HL-60 (cell line): ENCODE measurements around the gene EIF6.

Source experiments
- DNase-seq, 2 experiments: peaks; one replicate each; pipeline ENCODE4 v3.0.0-alpha.2; 2010 to 2020; ENCODE audit warnings: low read depth in 1 of 2, low spot score in 1 of 2
- H3K27ac ChIP-seq: fragments of 250-450 bp; sonication (Bioruptor Pico); replicated peaks from 2 replicates; pipeline ENCODE4 v1.5.1; 2020; ENCODE audit warnings: mild to moderate bottlenecking, moderate library complexity
- H3K27me3 ChIP-seq: fragments of 250-450 bp; sonication (Bioruptor Pico); 2 replicates; pipeline ENCODE4 v1.5.1; 2021; ENCODE audit warnings: mild to moderate bottlenecking, moderate library complexity; ENCODE audit not compliant: insufficient read depth, poor library complexity, severe bottlenecking
- H3K4me3 ChIP-seq: replicated peaks from 2 replicates; pipeline ENCODE4 v1.5.1; 2011; ENCODE audit warnings: mild to moderate bottlenecking, control low read depth, low read length; ENCODE audit not compliant: insufficient read depth
- CTCF ChIP-seq: IDR thresholded peaks from one replicate; pipeline ENCODE4 v1.5.1; 2011; ENCODE audit warnings: low read length, control low read depth, inconsistent platforms; ENCODE audit not compliant: insufficient read depth
- GABPA ChIP-seq: IDR thresholded peaks from 2 replicates; pipeline ENCODE4 v1.6.1; 2012; ENCODE audit warnings: low read depth
- POLR2AphosphoS5 ChIP-seq: IDR thresholded peaks from 2 replicates; pipeline ENCODE4 v1.6.1; 2012; ENCODE audit warnings: low read depth
- SPI1 ChIP-seq: IDR thresholded peaks from 2 replicates; pipeline ENCODE4 v1.6.1; 2012; ENCODE audit warnings: low read depth, mild to moderate bottlenecking, borderline replicate concordance
- TF ChIP-seq, protein P1 (sequence below): IDR thresholded peaks from 2 replicates; pipeline ENCODE4 v1.6.1; 2012; ENCODE audit warnings: low read depth; ENCODE audit not compliant: insufficient replicate concordance

Gene EIF6

GRCh38 chr20:35232575-35232974 lies 52.0 kb downstream of the EIF6 start:
- DNase-seq = no peak
- H3K27me3 ChIP-seq = no peaks in the 10 kb centered on the region
- H3K27ac ChIP-seq = no peak overlapping the region

More at GRCh38 chr20:35232575-35232974, 52.0 kb downstream of the EIF6 start:
- no peak for TF ChIP-seq POLR2AphosphoS5
- TF ChIP-seq CTCF = no peak
- no peak for TF ChIP-seq GABPA
- TF ChIP-seq SPI1 = no peak
- TF ChIP-seq, protein P1, sequence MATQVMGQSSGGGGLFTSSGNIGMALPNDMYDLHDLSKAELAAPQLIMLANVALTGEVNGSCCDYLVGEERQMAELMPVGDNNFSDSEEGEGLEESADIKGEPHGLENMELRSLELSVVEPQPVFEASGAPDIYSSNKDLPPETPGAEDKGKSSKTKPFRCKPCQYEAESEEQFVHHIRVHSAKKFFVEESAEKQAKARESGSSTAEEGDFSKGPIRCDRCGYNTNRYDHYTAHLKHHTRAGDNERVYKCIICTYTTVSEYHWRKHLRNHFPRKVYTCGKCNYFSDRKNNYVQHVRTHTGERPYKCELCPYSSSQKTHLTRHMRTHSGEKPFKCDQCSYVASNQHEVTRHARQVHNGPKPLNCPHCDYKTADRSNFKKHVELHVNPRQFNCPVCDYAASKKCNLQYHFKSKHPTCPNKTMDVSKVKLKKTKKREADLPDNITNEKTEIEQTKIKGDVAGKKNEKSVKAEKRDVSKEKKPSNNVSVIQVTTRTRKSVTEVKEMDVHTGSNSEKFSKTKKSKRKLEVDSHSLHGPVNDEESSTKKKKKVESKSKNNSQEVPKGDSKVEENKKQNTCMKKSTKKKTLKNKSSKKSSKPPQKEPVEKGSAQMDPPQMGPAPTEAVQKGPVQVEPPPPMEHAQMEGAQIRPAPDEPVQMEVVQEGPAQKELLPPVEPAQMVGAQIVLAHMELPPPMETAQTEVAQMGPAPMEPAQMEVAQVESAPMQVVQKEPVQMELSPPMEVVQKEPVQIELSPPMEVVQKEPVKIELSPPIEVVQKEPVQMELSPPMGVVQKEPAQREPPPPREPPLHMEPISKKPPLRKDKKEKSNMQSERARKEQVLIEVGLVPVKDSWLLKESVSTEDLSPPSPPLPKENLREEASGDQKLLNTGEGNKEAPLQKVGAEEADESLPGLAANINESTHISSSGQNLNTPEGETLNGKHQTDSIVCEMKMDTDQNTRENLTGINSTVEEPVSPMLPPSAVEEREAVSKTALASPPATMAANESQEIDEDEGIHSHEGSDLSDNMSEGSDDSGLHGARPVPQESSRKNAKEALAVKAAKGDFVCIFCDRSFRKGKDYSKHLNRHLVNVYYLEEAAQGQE = no peak
- H3K4me3 ChIP-seq = no peak overlapping the region
